ENCODE results near the gene EFNB1. TPM values are rescaled to one million over a fixed set of nuclear protein-coding genes. Genes with fewer than 3 reads are reported as not detected.

Gene EFNB1
- polyA plus RNA-seq, 10 donors: 32.0 to 56.5 (median 42.0) TPM

DNA sequence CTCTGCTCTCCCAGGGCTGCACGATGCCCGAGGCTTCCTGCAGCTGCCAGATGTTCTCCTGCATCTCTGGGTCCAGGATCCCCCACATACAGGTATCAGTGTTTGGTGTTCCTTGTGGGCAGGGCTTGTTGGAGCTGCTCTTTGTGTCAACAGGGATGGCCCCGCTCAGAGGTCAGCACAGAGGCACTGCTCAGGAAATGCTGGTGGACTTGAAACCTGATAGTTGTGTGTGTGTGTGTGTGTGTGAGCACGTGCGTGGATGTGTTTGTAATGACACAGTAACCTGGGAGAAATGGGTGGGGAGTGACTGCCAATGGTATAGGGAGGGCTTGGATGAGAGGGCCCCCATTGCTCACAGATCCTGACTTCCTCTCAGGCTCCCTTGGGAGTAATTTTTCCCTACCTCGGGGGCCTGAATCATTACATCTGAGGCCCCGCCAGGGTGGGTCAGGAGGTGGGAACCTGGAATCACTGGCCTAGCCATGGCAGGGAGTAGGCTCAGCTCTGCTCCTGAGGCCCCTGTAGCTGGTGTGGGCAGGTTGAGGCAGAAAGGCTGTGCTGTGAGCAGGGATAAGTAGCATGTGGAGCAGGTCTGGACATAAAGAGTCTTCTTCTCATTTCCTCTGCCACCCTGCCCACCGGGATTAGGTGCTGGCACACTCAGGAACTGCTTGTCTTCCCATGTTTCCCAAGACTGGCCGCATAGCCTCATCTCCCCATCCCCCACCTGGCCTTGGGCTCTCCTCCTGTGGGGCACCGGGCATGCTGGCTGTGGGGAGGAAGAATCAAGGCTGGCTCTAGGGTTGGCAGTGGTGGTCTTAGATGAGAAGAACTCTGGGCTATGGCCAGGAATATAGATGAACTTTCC, 2.5 kb upstream of the EFNB1 start:
- DNase-seq: no peak

DNA sequence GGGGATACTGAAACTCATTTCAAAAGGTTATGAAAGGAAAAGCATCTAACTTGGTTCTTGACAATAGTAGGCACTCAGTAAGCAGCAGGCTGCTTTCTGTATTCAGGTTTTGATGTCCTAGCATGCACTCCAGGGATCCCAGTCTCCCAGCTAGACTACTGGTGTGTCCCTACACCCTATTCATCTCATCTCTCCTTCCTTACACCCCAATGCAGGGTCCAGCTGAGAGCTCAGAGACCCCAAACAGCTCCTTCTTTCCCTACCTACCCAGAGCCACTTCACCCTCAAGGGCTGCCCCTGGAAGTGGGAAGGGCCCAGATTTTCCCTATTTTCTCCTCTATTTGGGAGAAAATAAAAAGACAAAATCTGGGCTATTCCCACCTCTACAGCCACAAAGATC, 1.6 kb upstream of the EFNB1 start:
- no peak for DNase-seq

DNA sequence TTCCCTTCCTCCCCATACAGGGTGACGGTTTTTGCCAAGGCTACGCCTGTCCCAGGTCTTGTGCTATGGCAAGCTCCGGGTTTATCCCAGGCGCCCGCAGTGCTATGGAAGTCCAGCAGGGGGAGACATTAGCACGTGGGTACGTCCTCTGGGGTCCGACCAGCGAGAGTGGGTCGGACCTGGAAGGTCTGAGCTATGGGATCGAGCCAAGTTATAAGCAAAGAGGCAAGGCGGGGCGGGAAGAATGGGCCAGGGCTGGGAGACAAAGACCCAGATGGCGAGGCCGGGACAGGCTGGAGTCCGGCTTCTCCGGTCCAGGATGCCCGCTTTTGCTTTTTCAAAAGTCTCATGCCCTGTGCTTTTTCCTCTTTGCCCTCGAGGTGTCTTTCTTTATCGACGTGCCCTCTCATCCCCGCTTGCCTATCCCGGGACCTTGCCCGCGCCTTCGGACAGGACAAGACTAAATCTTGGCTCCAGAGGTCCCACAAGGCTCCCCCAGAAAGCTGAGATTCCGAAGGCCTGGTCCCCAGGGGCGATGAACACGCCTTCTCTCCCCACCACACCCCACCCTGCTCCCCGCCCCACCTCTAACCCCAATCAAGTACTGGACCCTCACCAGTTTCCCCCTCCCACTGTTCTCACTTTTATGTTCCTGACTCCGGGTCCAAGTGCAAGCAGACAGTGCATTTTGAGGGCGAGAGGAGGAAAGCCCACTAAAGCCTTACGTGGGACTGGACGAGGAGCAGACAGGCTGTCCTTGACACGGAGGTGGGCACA, 785 bp upstream of the EFNB1 start:
- DNase-seq: peak; percentile 83 to 92 (median 88)

DNA sequence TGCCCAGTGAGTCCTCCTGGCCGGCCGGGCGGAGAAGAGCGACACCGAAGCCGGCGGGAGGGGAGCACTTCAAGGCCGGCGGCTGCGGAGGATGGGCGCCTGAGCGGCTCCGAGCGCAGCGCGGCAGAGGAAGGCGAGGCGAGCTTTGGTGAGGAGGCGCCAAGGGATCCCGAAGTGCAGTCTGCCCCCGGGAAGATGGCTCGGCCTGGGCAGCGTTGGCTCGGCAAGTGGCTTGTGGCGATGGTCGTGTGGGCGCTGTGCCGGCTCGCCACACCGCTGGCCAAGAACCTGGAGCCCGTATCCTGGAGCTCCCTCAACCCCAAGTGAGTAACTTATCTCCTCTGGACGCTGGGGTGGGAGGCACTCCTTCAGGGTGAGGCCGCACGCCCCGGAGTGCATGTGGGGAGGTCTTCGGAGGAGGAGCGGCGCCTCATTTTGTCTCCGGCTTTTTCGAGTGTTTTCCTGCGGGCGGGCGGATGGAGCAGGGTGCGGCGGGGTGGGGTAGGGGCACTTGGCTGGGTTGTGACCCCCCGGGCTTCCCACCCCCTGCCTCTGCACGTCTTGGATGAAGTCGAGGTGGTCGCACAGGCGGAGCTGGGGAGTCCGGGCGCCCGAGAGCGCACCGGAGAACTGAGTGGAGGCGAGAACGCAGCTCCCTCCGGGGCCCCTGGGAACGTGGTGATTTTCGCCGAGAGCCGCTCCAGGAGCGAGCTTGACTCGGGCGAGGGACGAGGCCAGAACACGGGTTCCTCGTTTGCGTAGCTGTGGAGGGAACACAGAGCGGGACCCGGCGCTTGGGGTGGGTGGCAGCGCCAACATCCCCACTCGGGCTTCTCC, 979 bp downstream of the EFNB1 start:
- DNase-seq: peak in 1 of 3 donors; percentile 57

DNA sequence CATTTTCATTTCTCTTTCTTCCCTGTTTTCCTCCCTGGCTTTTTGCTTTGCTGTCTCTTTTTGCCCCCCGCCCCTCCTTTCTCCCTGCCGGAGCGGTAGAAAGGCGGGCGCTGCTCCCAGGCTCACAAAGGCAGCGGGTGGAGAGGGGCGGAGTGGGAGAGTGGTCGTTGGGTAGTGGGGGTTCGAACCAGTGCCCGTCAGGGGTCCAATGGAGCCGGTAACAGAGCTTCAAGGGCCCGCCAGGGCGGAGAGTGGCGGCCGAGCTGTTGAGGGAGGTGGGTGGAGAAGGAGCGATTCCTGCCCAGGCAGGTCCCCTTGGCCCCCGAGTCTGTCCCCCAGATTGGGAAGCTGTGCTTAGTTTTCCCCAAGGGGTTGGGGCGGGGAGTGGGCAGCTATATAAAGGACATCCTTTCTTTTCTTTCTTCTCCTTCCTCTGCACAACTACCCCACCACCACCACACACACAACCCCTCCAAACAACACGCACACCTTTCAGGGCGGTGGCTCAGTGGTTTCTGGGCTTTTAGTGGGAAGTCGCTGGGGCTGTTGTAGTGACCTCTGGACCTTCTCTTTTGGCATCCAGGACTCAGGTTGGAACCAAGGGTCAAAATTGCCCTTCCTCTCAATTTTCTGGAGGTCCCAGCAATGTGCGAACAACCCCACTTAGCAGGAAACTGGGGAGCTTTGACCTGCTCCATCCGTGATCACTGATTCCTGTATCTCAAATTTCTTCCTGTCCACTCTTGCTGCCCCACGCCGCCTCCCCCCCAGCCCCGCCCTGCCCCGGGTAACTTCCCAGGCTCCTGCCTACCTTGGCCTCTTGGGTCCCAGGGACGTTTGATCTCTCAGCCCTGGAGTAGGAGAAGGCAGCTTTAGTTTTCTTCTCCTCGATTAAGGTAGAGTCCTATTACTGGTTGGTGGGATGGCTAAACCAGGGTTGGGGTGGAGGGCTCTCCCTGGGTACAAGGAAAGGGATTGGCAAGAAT, 1.9 kb downstream of the EFNB1 start:
- DNase-seq: peak in 1 of 3 donors; percentile 31

GRCh38 chrX:68831405-68832100, 2.7 kb downstream of the EFNB1 start:
- no peak for DNase-seq

DNA sequence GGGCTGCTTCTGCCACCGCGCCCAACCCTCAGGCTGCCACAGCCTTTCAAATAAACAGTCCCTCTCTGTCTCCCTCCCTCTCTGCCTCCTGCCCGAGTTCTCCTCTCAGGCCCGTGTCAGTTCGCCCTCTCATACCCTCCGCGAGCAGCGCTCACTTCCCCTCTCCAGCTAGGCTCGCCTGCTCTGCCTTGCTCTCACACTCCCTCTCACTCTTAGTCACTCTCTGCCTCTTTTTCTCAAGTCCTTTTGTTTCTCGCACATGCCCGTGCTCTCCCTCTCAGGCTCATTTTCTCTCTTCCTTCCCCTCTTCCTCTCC, 3.2 kb downstream of the EFNB1 start:
- peak in 2 of 3 donors; percentile 55 to 74 for DNase-seq

- no peak for DNase-seq
Measured at GRCh38 chrX:68832516-68833447, 4.0 kb downstream of the EFNB1 start.

GRCh38 chrX:68833448-68833805, 4.6 kb downstream of the EFNB1 start:
- no peak for DNase-seq

DNA sequence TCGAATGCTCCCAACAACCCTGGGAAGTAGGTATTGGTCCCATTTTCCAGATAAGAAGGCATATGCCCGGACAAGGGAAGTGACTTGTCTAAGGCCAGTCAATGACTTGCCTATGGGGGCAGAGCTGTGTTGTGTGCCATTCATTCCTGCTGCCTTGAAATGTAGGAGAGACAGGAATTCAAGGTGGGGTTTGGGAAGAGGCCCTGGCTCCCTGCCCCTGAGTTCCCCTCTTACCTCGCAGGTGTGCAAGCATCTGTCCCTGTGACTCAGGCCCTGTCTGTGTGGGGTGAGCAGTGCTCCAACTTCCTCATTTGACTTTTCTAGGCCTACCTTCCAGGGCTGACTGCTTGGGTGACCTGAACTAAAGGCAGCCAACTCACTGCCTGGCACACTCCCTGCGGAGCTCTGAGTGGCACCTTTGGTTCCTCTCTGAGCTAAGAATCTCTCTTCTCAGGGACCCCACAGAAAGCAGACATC, 5.1 kb downstream of the EFNB1 start:
- DNase-seq: no peak

DNA sequence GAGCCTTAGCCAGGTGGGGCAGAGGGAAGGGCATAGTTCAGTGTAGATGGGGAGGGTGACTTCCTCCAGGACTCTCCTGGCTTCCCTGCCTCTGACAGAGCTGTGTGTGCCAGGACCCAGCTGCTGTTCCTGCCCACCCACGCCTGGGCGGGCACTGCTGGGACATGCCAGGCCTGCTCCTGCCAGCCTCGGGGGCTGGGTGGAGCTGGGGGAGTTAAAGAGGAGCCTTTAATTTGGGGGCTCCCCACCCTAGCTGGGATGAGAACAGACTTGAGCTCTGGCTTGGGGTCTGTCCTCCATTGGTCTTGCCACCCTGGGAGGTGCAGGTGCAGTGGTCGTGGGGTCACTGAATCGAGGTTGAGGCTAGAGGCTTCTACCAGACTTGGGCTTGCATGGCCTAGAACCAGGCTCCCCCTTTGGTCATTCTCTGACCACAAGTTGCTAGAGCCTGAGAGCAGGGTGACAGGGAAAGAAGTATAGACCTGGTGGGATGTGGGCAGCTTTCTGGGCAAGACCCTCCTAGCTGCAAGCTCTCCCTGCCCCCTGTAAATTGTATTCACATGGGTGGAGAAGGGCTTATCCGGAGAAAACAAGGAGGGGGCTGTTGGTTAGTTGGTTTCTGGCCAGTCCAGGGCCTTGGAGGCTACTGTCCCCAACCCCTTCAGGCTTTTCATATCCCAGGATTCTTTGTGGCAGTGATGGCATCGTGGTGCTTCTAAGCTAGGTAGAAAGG, 5.7 kb downstream of the EFNB1 start:
- DNase-seq: no peak

GRCh38 chrX:68835104-68835442, 6.3 kb downstream of the EFNB1 start:
- no peak for DNase-seq

DNA sequence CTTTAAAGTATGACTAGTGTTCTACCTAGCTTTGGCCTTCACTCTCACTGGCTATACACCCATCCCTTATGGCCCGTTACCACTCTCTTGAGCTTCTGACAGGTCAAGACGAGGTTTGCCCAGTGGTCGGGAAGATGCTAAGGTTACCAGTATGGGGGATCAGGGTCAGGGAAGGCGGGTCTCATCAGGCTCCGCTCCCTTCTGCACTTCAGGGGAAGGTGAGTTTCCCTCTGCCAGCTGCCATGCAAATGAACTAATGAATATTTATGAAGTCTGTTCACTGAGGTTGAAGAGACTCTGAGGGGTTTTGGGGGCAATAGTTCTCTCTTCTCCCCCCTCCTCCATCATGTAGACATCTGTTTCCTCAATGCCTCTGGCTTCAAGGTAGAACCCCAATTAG, 6.6 kb downstream of the EFNB1 start:
- no peak for DNase-seq

- DNase-seq: no peak
Measured at GRCh38 chrX:68837119-68837518, 8.3 kb downstream of the EFNB1 start.

- DNase-seq: no peak
Measured at GRCh38 chrX:68838571-68838910, 9.7 kb downstream of the EFNB1 start.

DNA sequence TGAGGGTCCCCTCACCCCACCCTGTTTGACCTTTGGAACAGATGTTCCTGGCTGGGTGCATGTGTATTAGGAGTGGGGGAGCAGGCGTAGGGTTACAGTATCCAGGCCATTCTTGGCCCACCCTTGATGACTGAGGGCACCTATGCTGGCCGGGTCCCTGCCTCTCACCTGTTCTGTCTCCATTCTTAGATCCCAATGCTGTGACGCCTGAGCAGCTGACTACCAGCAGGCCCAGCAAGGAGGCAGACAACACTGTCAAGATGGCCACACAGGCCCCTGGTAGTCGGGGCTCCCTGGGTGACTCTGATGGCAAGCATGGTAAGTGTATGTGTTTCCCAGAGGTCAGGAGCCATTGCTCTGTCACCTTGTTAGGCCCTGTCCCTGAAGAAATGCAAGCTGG, 10.9 kb downstream of the EFNB1 start:
- DNase-seq: no peak

DNA sequence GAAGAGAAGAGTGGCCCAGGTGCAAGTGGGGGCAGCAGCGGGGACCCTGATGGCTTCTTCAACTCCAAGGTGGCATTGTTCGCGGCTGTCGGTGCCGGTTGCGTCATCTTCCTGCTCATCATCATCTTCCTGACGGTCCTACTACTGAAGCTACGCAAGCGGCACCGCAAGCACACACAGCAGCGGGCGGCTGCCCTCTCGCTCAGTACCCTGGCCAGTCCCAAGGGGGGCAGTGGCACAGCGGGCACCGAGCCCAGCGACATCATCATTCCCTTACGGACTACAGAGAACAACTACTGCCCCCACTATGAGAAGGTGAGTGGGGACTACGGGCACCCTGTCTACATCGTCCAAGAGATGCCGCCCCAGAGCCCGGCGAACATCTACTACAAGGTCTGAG, 11.4 kb downstream of the EFNB1 start:
- DNase-seq: no peak

- no peak for DNase-seq
Measured at GRCh38 chrX:68841251-68842049, 12.6 kb downstream of the EFNB1 start.

Measured in muscle of back (tissue), 11 donors.